Mesothelial cell of epicardium (in vitro differentiated cells): ENCODE measurements around the gene TMEM63C. TPM values are rescaled to one million over a fixed set of nuclear protein-coding genes. Genes with fewer than 3 reads are reported as not detected.

Experiments used
- DNase-seq, 2 experiments: peaks; one replicate each; pipeline ENCODE4 v3.0.0; 2021; ENCODE audit warnings: low spot score in 2 of 2; ENCODE audit not compliant: unreplicated experiment in 2 of 2
- H3K27ac Mint-ChIP-seq: 2 replicates; pipeline ENCODE4 v1.8.0; 2021; ENCODE audit warnings: mixed read lengths
- H3K27me3 Mint-ChIP-seq: 2 replicates; pipeline ENCODE4 v1.8.0; 2021; ENCODE audit warnings: low read depth, mixed read lengths
- H3K36me3 Mint-ChIP-seq: 2 replicates; pipeline ENCODE4 v1.8.0; 2021; ENCODE audit warnings: mixed read lengths
- H3K4me1 Mint-ChIP-seq: 2 replicates; pipeline ENCODE4 v1.8.0; 2021; ENCODE audit warnings: mixed read lengths
- H3K4me3 Mint-ChIP-seq: 2 replicates; pipeline ENCODE4 v1.8.0; 2021; ENCODE audit warnings: mild to moderate bottlenecking, moderate library complexity, mixed read lengths
- H3K9me3 Mint-ChIP-seq: 2 replicates; pipeline ENCODE4 v1.8.0; 2021; ENCODE audit warnings: mixed read lengths
- total RNA-seq: library from RNA; stranded (reverse); gene quantifications from 3 replicates; pipeline ENCODE4 v1.2.1, GENCODE V29; 2021
- TF ChIP-seq, protein P1 (sequence below): fragments of 200-600 bp; sonication (generic); IDR thresholded peaks from one replicate; pipeline ENCODE4 v1.5.0; 2021; ENCODE audit warnings: antibody characterized with exemption; ENCODE audit not compliant: unreplicated experiment

Gene TMEM63C
- total RNA-seq, 1 donor from 2014 or later, result 6.2 TPM

DNA sequence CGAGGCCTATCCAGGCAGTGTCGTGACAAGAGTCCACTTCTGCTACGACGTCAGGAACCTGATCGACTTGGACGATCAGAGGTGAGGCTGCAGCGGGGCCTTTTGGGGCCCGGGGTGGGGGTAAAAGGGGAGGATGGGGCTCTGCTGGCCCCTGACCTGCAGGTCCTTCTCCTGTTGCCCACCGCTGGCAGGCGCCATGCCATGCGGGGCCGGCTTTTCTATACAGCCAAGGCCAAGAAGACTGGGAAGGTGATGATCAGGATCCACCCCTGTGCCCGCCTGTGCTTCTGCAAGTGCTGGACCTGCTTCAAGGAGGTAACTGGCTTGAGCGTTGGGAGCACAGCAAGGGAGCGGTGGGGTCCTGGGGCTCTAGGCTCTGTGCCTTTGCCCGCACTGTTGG lies 57.8 kb downstream of the TMEM63C start:
- DNase-seq, result no peak
- Mint-ChIP-seq H3K36me3 (no peaks in the 10 kb centered on the region), H3K27me3 (peaks cover 13% of the 10 kb centered on the region), H3K4me1 (no peaks in the 10 kb centered on the region), H3K27ac (no peak overlapping the region), H3K4me3 (no peak overlapping the region), H3K9me3 (no peaks in the 10 kb centered on the region)
- TF ChIP-seq, protein P1, sequence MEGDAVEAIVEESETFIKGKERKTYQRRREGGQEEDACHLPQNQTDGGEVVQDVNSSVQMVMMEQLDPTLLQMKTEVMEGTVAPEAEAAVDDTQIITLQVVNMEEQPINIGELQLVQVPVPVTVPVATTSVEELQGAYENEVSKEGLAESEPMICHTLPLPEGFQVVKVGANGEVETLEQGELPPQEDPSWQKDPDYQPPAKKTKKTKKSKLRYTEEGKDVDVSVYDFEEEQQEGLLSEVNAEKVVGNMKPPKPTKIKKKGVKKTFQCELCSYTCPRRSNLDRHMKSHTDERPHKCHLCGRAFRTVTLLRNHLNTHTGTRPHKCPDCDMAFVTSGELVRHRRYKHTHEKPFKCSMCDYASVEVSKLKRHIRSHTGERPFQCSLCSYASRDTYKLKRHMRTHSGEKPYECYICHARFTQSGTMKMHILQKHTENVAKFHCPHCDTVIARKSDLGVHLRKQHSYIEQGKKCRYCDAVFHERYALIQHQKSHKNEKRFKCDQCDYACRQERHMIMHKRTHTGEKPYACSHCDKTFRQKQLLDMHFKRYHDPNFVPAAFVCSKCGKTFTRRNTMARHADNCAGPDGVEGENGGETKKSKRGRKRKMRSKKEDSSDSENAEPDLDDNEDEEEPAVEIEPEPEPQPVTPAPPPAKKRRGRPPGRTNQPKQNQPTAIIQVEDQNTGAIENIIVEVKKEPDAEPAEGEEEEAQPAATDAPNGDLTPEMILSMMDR, result no peak

DNA sequence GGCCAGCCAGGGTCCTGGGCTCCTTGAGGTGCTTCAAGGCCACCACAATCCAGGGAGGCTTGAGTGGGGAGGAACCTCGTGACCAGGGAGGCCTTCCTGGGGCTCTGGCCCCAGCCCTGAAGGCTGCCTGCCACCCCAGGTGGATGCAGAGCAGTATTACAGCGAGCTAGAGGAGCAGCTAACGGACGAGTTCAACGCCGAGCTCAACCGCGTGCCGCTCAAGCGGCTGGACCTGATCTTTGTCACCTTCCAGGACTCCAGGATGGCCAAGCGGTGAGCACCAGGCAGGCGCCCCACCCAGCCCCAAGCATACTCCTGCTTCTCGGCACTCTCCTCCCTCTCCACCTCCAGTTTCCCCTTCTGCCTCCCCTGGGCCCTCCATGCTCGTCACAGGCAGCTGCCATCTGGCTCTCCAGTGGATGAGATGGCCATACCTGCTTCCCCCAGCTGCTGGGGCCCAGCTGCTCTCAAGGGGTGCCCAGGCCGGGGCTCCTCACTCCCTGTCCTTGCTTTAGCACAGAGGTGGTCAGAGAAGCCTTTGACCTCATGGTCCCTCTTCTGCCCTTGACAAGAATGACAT lies 58.8 kb downstream of the TMEM63C start:
- no peaks in the 10 kb centered on the region for H3K9me3 Mint-ChIP-seq
- no peak overlapping the region for H3K4me3 Mint-ChIP-seq
- H3K27ac Mint-ChIP-seq, result no peak overlapping the region
- DNase-seq, result no peak
- TF ChIP-seq, protein P1, result no peak
- H3K36me3 Mint-ChIP-seq, result no peaks in the 10 kb centered on the region
- H3K4me1 Mint-ChIP-seq, result no peaks in the 10 kb centered on the region
- H3K27me3 Mint-ChIP-seq, result peaks cover 9% of the 10 kb centered on the region

DNA sequence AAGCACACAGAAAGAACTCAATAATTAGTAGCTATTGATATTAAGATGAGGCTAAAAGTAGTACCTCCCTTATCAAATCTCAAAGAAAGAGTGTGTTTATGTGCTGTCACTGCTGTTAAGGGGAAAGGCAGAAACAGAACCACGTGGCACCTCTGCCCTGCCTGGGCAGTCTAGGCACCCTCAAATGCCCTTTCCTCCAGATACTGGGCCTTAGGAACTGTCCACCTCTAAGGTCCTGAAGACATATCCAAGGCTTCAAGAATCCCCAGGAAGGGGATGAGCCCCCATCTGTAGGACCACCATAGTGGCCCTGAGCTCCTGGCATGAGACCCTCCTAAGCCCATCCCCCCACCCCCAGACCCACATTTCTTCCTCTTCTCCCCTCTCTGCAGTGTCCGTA lies 60.4 kb downstream of the TMEM63C start:
- TF ChIP-seq, protein P1, result no peak
- no peak for DNase-seq
- H3K9me3 Mint-ChIP-seq, result no peaks in the 10 kb centered on the region
- H3K27ac Mint-ChIP-seq, result no peak overlapping the region
- peaks cover 15% of the 10 kb centered on the region for H3K27me3 Mint-ChIP-seq
- H3K4me1 Mint-ChIP-seq, result no peaks in the 10 kb centered on the region
- H3K36me3 Mint-ChIP-seq, result no peaks in the 10 kb centered on the region
- H3K4me3 Mint-ChIP-seq, result no peak overlapping the region

DNA sequence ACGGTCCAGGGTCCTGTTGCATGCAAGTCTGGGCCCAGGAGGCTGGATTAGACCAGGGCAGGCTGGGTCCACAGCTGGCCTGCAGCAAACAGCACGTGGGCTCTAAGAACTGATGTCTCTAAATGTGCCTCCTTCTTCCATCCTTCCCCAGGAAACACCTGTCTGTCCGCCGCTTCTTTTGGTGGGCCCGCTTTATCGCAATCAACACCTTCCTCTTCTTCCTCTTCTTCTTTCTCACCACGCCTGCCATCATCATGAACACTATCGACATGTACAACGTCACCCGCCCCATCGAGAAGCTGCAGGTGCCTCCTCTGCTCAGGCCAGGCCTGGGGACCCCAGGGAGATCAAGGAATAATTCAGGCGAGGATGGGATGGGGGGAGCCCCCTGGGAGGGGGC lies 61.2 kb downstream of the TMEM63C start:
- Mint-ChIP-seq H3K4me3 (no peak overlapping the region), H3K27ac (no peak overlapping the region), H3K27me3 (peaks cover 11% of the 10 kb centered on the region), H3K36me3 (no peaks in the 10 kb centered on the region), H3K9me3 (no peaks in the 10 kb centered on the region), H3K4me1 (no peaks in the 10 kb centered on the region)
- TF ChIP-seq, protein P1, result no peak
- DNase-seq, result no peak

DNA sequence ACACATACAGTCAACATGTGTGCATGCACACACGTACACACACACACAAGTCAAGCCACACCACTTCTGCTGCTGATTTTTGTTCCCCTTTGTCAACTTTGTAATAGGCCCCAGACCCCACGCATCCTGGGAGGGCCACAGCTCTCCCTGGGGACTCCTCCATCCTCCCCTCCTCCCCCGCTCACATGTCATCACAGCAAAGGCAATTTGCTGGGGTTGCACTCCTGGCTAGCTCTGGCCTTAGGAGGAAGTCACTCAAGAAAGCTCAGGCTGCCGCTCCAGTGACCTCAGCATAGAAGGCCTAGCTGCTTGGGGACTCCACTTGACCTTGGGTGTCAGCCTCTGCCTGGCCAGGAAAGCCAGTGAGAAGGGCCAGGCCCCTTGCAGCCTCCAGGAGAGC lies 62.3 kb downstream of the TMEM63C start:
- no peaks in the 10 kb centered on the region for H3K9me3 Mint-ChIP-seq
- H3K27ac Mint-ChIP-seq, result no peak overlapping the region
- TF ChIP-seq, protein P1, result no peak
- no peaks in the 10 kb centered on the region for H3K4me1 Mint-ChIP-seq
- no peaks in the 10 kb centered on the region for H3K36me3 Mint-ChIP-seq
- DNase-seq, result no peak
- peaks cover 11% of the 10 kb centered on the region for H3K27me3 Mint-ChIP-seq
- H3K4me3 Mint-ChIP-seq, result no peak overlapping the region

DNA sequence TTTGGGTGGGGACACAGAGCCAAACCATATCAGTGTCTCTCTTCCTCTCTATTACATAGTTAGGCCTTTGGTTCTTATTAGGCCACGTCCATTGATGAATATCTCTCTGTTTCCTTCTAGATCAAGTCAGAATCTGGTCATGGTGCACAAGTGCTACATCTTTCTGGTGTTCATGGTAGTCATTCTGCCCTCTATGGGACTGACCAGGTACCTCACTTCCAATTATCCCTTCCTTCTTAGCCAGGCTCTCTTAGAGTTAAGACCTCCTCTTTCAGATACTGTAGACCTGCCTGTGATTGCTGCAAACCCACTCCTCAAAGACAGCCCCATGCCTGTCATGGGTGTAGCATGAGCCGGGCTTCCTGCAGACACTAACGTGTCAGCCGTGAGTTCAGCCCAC lies 64.2 kb downstream of the TMEM63C start:
- DNase-seq, result no peak
- Mint-ChIP-seq H3K9me3 (no peaks in the 10 kb centered on the region), H3K27ac (no peak overlapping the region), H3K4me1 (no peaks in the 10 kb centered on the region), H3K36me3 (no peaks in the 10 kb centered on the region), H3K27me3 (peaks cover 15% of the 10 kb centered on the region), H3K4me3 (no peak overlapping the region)
- TF ChIP-seq, protein P1, result no peak
